ENCODE data around the gene GPR55.

GRCh38 chr2:230932556-230933511, 7.8 kb upstream of the GPR55 start:
- TF ChIP-seq, protein P1, sequence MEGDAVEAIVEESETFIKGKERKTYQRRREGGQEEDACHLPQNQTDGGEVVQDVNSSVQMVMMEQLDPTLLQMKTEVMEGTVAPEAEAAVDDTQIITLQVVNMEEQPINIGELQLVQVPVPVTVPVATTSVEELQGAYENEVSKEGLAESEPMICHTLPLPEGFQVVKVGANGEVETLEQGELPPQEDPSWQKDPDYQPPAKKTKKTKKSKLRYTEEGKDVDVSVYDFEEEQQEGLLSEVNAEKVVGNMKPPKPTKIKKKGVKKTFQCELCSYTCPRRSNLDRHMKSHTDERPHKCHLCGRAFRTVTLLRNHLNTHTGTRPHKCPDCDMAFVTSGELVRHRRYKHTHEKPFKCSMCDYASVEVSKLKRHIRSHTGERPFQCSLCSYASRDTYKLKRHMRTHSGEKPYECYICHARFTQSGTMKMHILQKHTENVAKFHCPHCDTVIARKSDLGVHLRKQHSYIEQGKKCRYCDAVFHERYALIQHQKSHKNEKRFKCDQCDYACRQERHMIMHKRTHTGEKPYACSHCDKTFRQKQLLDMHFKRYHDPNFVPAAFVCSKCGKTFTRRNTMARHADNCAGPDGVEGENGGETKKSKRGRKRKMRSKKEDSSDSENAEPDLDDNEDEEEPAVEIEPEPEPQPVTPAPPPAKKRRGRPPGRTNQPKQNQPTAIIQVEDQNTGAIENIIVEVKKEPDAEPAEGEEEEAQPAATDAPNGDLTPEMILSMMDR (IDR thresholded peaks at IDR 0.05), result no peak
- TF ChIP-seq EZH2 (IDR thresholded peaks at IDR 0.05), result no peak

Measured in neural progenitor cell (in vitro differentiated cells).